HG03342 (cell line): ENCODE results near the gene POLH.
"Not testable (repeated sequence)": the region's sequence is repeated elsewhere in the genome, so short reads cannot be mapped to it uniquely, and the experiment has no call there.

Experiments
- ATAC-seq: cut with Tn5 transposase; IDR thresholded peaks from one replicate; pipeline ENCODE4 v1.9.1; 2021; ENCODE audit warnings: mild to moderate bottlenecking, moderate library complexity; ENCODE audit not compliant: unreplicated experiment

POLH gene

GRCh38 chr6:43629505-43630300 lies 53.7 kb downstream of the POLH start:
- peak; percentile 68 for ATAC-seq

GRCh38 chr6:43630980-43631619 lies 55.1 kb downstream of the POLH start:
- ATAC-seq: no peak

DNA sequence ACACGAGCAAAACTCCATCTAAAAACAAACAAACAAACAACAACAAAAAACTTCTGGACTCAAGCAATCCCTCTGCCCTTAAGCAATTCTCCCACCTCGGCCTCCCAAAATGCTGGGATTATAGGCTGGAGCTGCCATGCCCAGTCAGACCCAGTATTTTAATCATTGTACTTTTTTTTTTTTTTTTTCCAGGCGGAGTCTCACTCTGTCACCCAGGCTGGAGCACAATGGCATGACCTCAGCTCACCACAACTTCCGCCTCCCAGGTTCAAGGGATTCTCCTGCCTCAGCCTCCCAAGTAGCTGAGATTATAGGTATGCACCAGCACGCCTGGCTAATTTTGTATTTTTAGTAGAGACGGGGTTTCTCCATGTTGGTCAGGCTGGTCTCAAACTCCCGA lies 57.0 kb downstream of the POLH start:
- not testable (repeated sequence) for ATAC-seq

DNA sequence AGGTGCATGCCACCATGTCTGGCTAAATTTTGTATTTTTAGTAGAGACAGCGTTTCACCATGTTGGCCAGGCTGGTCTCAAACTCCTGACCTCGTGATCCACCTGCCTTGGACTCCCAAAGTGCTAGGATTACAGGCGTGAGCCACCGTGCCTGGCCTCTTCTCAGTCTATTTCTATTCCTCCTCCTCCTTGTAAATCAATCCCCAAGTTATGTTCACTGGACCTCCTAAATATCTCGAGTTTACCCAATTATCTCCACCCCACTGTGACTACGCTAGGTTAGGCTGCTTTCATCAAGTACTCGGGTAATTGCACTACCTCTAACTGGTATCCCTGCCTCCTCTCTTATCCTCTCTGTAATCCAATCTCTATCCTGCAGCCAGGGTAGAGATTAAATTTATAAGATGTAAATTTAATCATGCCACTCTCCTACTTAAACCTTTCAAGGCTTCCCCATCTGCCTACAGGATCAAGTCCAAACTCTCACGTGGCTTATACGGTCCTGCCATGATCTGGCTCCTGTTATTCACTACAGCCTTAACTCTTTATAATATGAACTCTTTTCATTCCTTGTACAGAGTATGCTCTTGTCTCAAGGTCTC lies 58.8 kb downstream of the POLH start:
- ATAC-seq: no peak

DNA sequence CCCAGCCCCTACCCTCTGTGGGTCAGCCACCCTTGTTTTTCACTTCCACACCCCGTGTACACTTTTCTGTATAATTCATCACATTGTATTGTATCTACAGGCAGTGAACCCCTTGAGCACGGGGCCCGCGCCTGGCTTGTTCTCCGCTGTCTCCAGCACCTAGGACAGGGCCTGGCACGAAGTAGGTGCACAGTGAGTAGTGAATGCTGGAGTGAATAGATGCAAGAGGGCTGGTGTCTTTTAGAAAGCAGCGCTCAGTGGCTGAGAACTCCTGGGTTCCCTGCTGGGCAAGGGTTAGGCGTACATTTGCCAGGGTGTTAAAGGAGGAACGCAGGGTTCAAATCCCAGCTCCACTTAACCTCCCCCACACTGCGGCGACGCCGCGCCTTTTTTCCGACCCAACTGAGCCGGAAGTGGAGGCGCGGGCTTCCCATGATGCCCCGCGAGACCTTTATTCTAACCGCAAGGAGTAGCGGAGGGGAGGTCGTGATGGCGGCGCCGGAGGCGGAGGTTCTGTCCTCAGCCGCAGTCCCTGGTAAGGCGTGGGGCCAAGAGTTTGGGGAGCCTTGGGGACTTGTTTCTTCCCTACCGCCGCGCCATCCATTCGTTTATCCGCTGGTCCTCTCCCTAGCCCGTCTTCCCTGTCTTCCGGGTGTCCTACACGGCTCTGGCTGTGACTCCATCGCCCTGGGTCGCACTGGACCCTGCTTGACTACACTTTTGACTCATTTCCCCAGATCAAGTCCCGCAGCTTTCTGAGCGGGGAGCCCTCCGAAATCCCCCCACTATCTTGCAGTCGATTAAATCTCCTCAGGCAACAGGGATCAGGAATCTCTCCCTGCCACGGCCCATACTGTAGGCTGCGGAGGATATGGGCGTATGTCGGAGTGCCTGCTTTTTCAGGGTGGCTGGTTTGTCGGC lies 59.7 kb downstream of the POLH start, which contains the start of gene MAD2L1BP:
Gene MAD2L1BP (plus strand): TSS at position 454 of the 921 bp plus-strand sequence. CDS start 36 bp downstream, at position 490.
- peak; percentile 89 for ATAC-seq

GRCh38 chr6:43636308-43636659 lies 60.3 kb downstream of the POLH start:
- peak; percentile 11 for ATAC-seq

DNA sequence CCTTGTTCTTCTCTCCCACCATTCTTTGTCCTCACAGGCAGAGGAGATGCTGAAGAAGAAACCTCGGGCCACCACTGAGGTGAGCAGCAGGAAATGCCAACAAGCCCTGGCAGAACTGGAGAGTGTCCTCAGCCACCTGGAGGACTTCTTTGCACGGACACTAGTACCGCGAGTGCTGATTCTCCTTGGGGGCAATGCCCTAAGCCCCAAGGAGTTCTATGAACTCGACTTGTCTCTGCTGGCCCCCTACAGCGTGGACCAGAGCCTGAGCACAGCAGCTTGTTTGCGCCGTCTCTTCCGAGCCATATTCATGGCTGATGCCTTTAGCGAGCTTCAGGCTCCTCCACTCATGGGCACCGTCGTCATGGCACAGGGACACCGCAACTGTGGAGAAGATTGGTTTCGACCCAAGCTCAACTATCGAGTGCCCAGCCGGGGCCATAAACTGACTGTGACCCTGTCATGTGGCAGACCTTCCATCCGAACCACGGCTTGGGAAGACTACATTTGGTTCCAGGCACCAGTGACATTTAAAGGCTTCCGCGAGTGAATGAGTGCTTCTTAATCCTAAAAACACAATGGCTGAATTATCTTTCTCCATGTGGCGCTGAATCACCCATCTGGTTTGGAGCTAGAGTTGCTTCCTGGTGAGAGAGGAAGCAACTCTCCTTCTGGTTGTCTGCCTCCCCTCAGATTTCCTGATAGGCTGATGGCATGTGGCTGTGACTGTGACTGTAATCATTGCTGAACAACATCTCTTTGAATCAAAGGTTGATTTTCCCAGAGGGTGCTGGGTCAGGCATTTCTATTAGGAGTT lies 64.2 kb downstream of the POLH start:
- no peak for ATAC-seq

- ATAC-seq: peak; percentile 57
Observed at GRCh38 chr6:43644940-43645612, 69.1 kb downstream of the POLH start, which contains the start of gene RSPH9. RSPH9 (plus strand) TSS chr6:43645036; CDS start chr6:43645099, 63 bp downstream.

GRCh38 chr6:43645613-43645964 lies 69.6 kb downstream of the POLH start:
- no peak for ATAC-seq

GRCh38 chr6:43647613-43648012 lies 71.6 kb downstream of the POLH start:
- ATAC-seq: no peak

DNA sequence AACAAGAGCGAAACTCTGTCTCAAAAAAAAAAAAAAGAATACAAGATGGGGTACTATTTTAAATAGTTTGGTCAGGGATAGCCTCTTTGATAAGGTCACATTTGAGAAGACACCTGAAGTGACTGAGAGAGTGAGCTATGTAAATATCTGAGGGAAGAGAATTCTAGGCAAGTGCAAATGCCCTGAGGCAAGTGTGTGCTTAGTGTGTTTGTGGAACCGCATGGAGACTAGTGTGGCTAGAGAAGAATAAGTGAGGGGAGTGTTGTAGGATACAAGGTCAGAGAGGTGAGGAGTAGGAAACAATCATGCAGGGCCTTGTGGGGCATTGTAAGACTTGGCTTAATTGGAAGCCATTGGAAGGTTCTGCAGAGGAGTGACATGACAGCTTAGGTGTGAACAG lies 72.3 kb downstream of the POLH start:
- ATAC-seq: no peak

- not testable (repeated sequence) for ATAC-seq
Observed at GRCh38 chr6:43652822-43653221, 76.8 kb downstream of the POLH start.

- ATAC-seq: no peak
Observed at GRCh38 chr6:43657221-43657802, 81.3 kb downstream of the POLH start.

GRCh38 chr6:43658161-43658560 lies 82.2 kb downstream of the POLH start:
- ATAC-seq: no peak

- ATAC-seq: not testable (repeated sequence)
Observed at GRCh38 chr6:43662948-43663347, 87.0 kb downstream of the POLH start.
